Keratinocyte (primary cell): ENCODE data around the gene SPTBN1. TPM values are rescaled to one million over a fixed set of nuclear protein-coding genes. Genes with fewer than 3 reads are reported as not detected.
"Not testable (repeated sequence)": the region's sequence is repeated elsewhere in the genome, so short reads cannot be mapped to it uniquely, and the experiment has no call there.

ENCODE experiments used
- DNase-seq: peaks from one replicate; pipeline ENCODE4 v3.0.0-alpha.2; 2011; ENCODE audit warnings: low read depth, missing footprints, low spot score
- FAIRE-seq: peaks from 2 replicates; lab custom pipeline; 2011; peaks lifted over from hg19 to GRCh38; lab: Jason Lieb, UNC
- H2AFZ ChIP-seq: 2 replicates; pipeline ENCODE4 v1.6.0; 2012; ENCODE audit warnings: low read length, control low read depth, inconsistent platforms; ENCODE audit not compliant: control insufficient read depth
- H3K27ac ChIP-seq: 2 replicates; pipeline ENCODE4 v1.5.1; 2011; ENCODE audit warnings: low read length; ENCODE audit not compliant: control insufficient read depth, insufficient read depth
- H3K27me3 ChIP-seq: 3 replicates; pipeline ENCODE4 v1.6.0; 2011; ENCODE audit warnings: low read length; ENCODE audit not compliant: control insufficient read depth, insufficient read depth; ENCODE audit errors: extremely low read depth
- H3K36me3 ChIP-seq, 2 experiments: 2 replicates in 1 of 2; 3 replicates in 1 of 2; pipeline ENCODE4 v1.5.1; 2011; ENCODE audit warnings: low read length in 2 of 2, mild to moderate bottlenecking in 1 of 2; ENCODE audit not compliant: control insufficient read depth in 2 of 2, insufficient read depth in 2 of 2; ENCODE audit errors: extremely low read depth in 1 of 2
- H3K4me1 ChIP-seq: 3 replicates; pipeline ENCODE4 v1.5.1; 2011; ENCODE audit warnings: low read length; ENCODE audit not compliant: control insufficient read depth, insufficient read depth; ENCODE audit errors: extremely low read depth
- H3K4me2 ChIP-seq: 3 replicates; pipeline ENCODE4 v1.6.0; 2011; ENCODE audit warnings: low read depth, low read length; ENCODE audit not compliant: control insufficient read depth, insufficient read depth; ENCODE audit errors: extremely low read depth
- H3K4me3 ChIP-seq, 3 experiments: fragments of 200-600 bp in 1 of 3; sonication (generic) in 1 of 3; 2 replicates in 2 of 3; 3 replicates in 1 of 3; pipeline ENCODE4 v1.5.1; 2011 to 2016; ENCODE audit warnings: low read length in 3 of 3, mild to moderate bottlenecking in 3 of 3, control low read depth in 2 of 3, inconsistent platforms in 1 of 3, low read depth in 1 of 3, mixed read lengths in 1 of 3, mixed run types in 1 of 3, moderate library complexity in 1 of 3; ENCODE audit not compliant: control insufficient read depth in 2 of 3, insufficient read depth in 2 of 3; ENCODE audit errors: extremely low read depth in 1 of 3
- H3K79me2 ChIP-seq: 2 replicates; pipeline ENCODE4 v1.6.0; 2012; ENCODE audit warnings: low read length; ENCODE audit not compliant: control insufficient read depth, insufficient read depth
- H3K9ac ChIP-seq: 3 replicates; pipeline ENCODE4 v1.6.0; 2011; ENCODE audit warnings: low read length; ENCODE audit not compliant: control insufficient read depth, insufficient read depth; ENCODE audit errors: extremely low read depth
- H3K9me1 ChIP-seq: 3 replicates; pipeline ENCODE4 v1.6.0; 2011; ENCODE audit warnings: low read length; ENCODE audit not compliant: control insufficient read depth, insufficient read depth; ENCODE audit errors: extremely low read depth
- H3K9me3 ChIP-seq: 2 replicates; pipeline ENCODE4 v1.5.1; 2012; ENCODE audit warnings: low read depth, low read length; ENCODE audit not compliant: control insufficient read depth
- H4K20me1 ChIP-seq: 3 replicates; pipeline ENCODE4 v1.6.0; 2011; ENCODE audit warnings: low read length; ENCODE audit not compliant: control insufficient read depth, insufficient read depth; ENCODE audit errors: extremely low read depth
- EZH2 ChIP-seq: IDR thresholded peaks from one replicate; pipeline ENCODE4 v1.6.1; 2012; ENCODE audit warnings: inconsistent platforms, mild to moderate bottlenecking, low read length, moderate library complexity
- dilution Hi-C: fragments of 300-500 bp; cut with MboI; formaldehyde crosslinking; loops from one replicate; pipeline ENCODE4 v1.7.0; 2020; ENCODE audit warnings: low sequenced_read_pairs; ENCODE audit not compliant: extremely low pct_ligation_motif_present
- polyA plus RNA-seq, 5 experiments: library from polyadenylated mRNA; depleted of rRNA in 3 of 5; stranded (reverse) in 3 of 5; stranded (forward) in 1 of 5; unstranded in 1 of 5; fragments of >200 nt; gene quantifications; 1 replicate in 1 of 5; 2 replicates in 3 of 5; 3 replicates in 1 of 5; pipeline versions ENCODE4 v1.2.1 to v1.2.3, GENCODE V29; 2011 to 2012; ENCODE audit warnings: missing spikeins in 2 of 5, low read depth in 1 of 5, low replicate concordance in 1 of 5
- TF ChIP-seq, protein P1 (sequence below), 3 experiments: IDR thresholded peaks in 1 of 3; conservative IDR thresholded peaks in 1 of 3; optimal IDR thresholded peaks in 1 of 3; 2 replicates in 2 of 3; 3 replicates in 1 of 3; pipeline versions ENCODE3 to v1.5.1; 2011; ENCODE audit warnings: low read length in 3 of 3, mild to moderate bottlenecking in 3 of 3, moderate library complexity in 2 of 3, control low read depth in 1 of 3, inconsistent platforms in 1 of 3; ENCODE audit not compliant: insufficient read depth in 2 of 3; ENCODE audit errors: extremely low read depth in 1 of 3

The SPTBN1 gene
- polyA plus RNA-seq, 1 donor (not counting 4 experiments of a cell fraction or from before 2014, with no cell fraction given), result 40.0 TPM

- Histone ChIP-seq H3K4me2 (no peak overlapping the region), H4K20me1 (no peaks in the 10 kb centered on the region), H3K9me3 (no peaks in the 10 kb centered on the region), H3K36me3 (peaks cover 0 to 5% of the 10 kb centered on the region in 2 experiments), H2AFZ (no peak overlapping the region), H3K9ac (no peak overlapping the region), H3K79me2 (no peaks in the 10 kb centered on the region), H3K27ac (no peak overlapping the region), H3K4me3 (no peak overlapping the region), H3K9me1 (no peaks in the 10 kb centered on the region), H3K4me1 (peaks cover 19% of the 10 kb centered on the region), H3K27me3 (no peaks in the 10 kb centered on the region)
- DNase-seq (no peak), FAIRE-seq (no peak)
- no peak for TF ChIP-seq EZH2
- TF ChIP-seq, protein P1, sequence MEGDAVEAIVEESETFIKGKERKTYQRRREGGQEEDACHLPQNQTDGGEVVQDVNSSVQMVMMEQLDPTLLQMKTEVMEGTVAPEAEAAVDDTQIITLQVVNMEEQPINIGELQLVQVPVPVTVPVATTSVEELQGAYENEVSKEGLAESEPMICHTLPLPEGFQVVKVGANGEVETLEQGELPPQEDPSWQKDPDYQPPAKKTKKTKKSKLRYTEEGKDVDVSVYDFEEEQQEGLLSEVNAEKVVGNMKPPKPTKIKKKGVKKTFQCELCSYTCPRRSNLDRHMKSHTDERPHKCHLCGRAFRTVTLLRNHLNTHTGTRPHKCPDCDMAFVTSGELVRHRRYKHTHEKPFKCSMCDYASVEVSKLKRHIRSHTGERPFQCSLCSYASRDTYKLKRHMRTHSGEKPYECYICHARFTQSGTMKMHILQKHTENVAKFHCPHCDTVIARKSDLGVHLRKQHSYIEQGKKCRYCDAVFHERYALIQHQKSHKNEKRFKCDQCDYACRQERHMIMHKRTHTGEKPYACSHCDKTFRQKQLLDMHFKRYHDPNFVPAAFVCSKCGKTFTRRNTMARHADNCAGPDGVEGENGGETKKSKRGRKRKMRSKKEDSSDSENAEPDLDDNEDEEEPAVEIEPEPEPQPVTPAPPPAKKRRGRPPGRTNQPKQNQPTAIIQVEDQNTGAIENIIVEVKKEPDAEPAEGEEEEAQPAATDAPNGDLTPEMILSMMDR (optimal IDR thresholded peaks at IDR 0.05 in 1 of 3, IDR thresholded peaks at IDR 0.05 in 1 of 3, conservative IDR thresholded peaks at IDR 0.05 in 1 of 3; ENCODE audit: extremely low read depth in 1 of 3, insufficient read depth in 2 of 3, low read length in 3 of 3), result no peak
- dilution Hi-C loops, result no loop called here
Measured at GRCh38 chr2:54526226-54526879, 70.2 kb downstream of the SPTBN1 start.

DNA sequence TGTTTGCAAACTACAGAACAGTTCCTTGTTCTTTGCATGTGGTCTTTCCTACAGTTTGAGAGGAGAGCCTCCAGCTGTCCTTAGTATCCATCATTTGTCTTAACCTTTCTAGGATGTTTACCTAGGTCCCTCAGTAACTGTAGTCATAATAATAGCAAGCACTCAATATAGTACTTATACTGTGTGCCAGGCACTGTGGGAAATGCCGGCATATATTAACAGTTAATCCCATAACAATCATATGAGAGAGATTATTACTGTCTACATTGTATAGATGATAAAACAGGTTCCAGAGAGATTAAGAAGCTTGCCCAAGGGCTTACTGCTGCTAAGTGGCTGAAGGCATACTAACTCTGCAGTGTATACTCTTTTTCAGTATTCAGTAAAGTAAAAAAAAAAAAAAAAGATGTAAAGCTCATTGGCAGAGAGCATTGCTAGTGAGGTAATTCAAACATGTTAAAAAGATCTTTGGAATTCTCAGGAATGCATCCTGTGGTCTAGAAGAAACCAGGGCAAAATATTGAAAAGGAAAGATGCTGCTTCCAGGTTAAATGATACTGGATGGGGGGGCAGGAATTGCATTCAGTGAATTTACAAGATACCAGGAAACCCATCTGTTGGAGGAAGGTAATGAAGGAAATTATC is 72.3 kb downstream of the SPTBN1 start:
- no peaks in the 10 kb centered on the region for H3K9me1 ChIP-seq
- DNase-seq, result no peak
- no peak overlapping the region for H3K27ac ChIP-seq
- H4K20me1 ChIP-seq, result no peaks in the 10 kb centered on the region
- no peak overlapping the region for H3K4me3 ChIP-seq
- H3K4me1 ChIP-seq, result peaks cover 36% of the 10 kb centered on the region
- no peak overlapping the region for H3K9ac ChIP-seq
- H3K79me2 ChIP-seq, result no peaks in the 10 kb centered on the region
- no peak overlapping the region for H3K4me2 ChIP-seq
- peaks cover 0 to 5% of the 10 kb centered on the region in 2 experiments for H3K36me3 ChIP-seq
- FAIRE-seq, result no peak
- dilution Hi-C loops, result no loop called here
- TF ChIP-seq EZH2, result no peak
- TF ChIP-seq, protein P1 (optimal IDR thresholded peaks at IDR 0.05 in 1 of 3, IDR thresholded peaks at IDR 0.05 in 1 of 3, conservative IDR thresholded peaks at IDR 0.05 in 1 of 3; ENCODE audit: extremely low read depth in 1 of 3, insufficient read depth in 2 of 3, low read length in 3 of 3), result no peak
- no peaks in the 10 kb centered on the region for H3K27me3 ChIP-seq
- no peaks in the 10 kb centered on the region for H3K9me3 ChIP-seq
- H2AFZ ChIP-seq, result no peak overlapping the region

- peaks cover 40% of the 10 kb centered on the region for H3K4me1 ChIP-seq
- DNase-seq, H3K9ac ChIP-seq, H3K9me3 ChIP-seq, FAIRE-seq, H3K79me2 ChIP-seq, H3K4me3 ChIP-seq, H3K27ac ChIP-seq, H3K9me1 ChIP-seq, H3K36me3 ChIP-seq, H2AFZ ChIP-seq, dilution Hi-C loops, H3K4me2 ChIP-seq, H3K27me3 ChIP-seq, H4K20me1 ChIP-seq: not testable (repeated sequence)
Measured at GRCh38 chr2:54529518-54529917, 73.4 kb downstream of the SPTBN1 start.
